ENCODE results near the gene SMG9. TPM values are rescaled to one million over a fixed set of nuclear protein-coding genes. Genes with fewer than 3 reads are reported as not detected.

Gene SMG9
- total and polyA plus RNA-seq, 2 of the 4 experiments (the other 2 are of a cell fraction) = 4.8 to 24.3 TPM

- Histone ChIP-seq H2BK5ac (ENCODE audit: low read depth, low read length, poor library complexity, severe bottlenecking) (no peak overlapping the region), H3K27me3 (ENCODE audit: control insufficient read depth, insufficient read depth, low read length) (peaks cover 2% of the 10 kb centered on the region), H4K8ac (ENCODE audit: low read depth in 2 of 2, low read length in 2 of 2) (no peak overlapping the region), H4K5ac (ENCODE audit: low read depth, low read length) (no peak overlapping the region), H3K4me1 (ENCODE audit: control insufficient read depth, insufficient read depth, low read length) (no peaks in the 10 kb centered on the region), H3K27ac (ENCODE audit: insufficient read depth, low read length) (no peak overlapping the region), H3K4ac (ENCODE audit: low read depth, low read length) (no peak overlapping the region), H2AFZ (replicated peaks; ENCODE audit: low read length, poor library complexity) (no peak overlapping the region), H2BK15ac (ENCODE audit: low read depth, low read length) (no peak overlapping the region), H4K91ac (ENCODE audit: insufficient read depth, low read depth, low read length) (no peak overlapping the region), H3K9ac (ENCODE audit: low read depth, low read length) (no peak overlapping the region), H3K18ac (ENCODE audit: low read depth, low read length) (no peak overlapping the region), H3K14ac (replicated peaks; ENCODE audit: low read depth, low read length) (no peak overlapping the region), H3K9me3 (ENCODE audit: control insufficient read depth, insufficient read depth, low read length) (peaks cover 30% of the 10 kb centered on the region), H2BK20ac (ENCODE audit: low read depth, low read length) (no peak overlapping the region), H3K56ac (ENCODE audit: extremely low read depth, insufficient read depth, low read length) (no peak overlapping the region), H3K36me3 (ENCODE audit: control insufficient read depth, insufficient read depth, low read length) (no peaks in the 10 kb centered on the region), H3K9me1 (ENCODE audit: insufficient read depth, low read length) (no peaks in the 10 kb centered on the region), H2BK120ac (ENCODE audit: low read depth, low read length) (no peak overlapping the region), H4K20me1 (ENCODE audit: insufficient read depth, low read length) (no peaks in the 10 kb centered on the region), H2AK9ac (replicated peaks; ENCODE audit: low read depth, low read length, poor library complexity) (no peak overlapping the region), H3K4me3 (ENCODE audit: insufficient read depth, low read depth, low read length) (no peak overlapping the region), H3K23ac (ENCODE audit: low read depth, low read length) (no peak overlapping the region), H2AK5ac (ENCODE audit: low read depth, low read length) (no peak overlapping the region), H3K4me2 (ENCODE audit: low read depth, low read length) (no peak overlapping the region), H3K79me1 (ENCODE audit: low read depth in 1 of 2, low read length in 2 of 2) (no peaks in the 10 kb centered on the region)
- ATAC-seq (ENCODE audit: low read depth) (no peak), DNase-seq (no peak)
- dilution Hi-C loops (cut with HindIII; ENCODE audit: low sequenced_read_pairs, unreplicated experiment) (no loop called here), in situ Hi-C loops (cut with MboI; ENCODE audit: low sequenced_read_pairs) (no loop called here), intact Hi-C loops (cut with micrococcal nuclease) (no loop called here)
- ChIA-PET CTCF (no interaction called here), POLR2A (ENCODE audit: unreplicated experiment) (no interaction called here)
- no TSS peak for BruUV-seq (replicated peaks)
- TF ChIP-seq MAFK (IDR thresholded peaks at IDR 0.05; ENCODE audit: low read depth, low read length) = no peak
- no peak for TF ChIP-seq BHLHE40 (IDR thresholded peaks at IDR 0.05; ENCODE audit: low read depth, low read length)
- TF ChIP-seq USF2 (IDR thresholded peaks at IDR 0.05; ENCODE audit: low read depth, low read length) = no peak
- TF ChIP-seq MAZ (IDR thresholded peaks at IDR 0.05; ENCODE audit: borderline replicate concordance, low read depth, low read length) = no peak
- no peak for TF ChIP-seq MXI1 (IDR thresholded peaks at IDR 0.05; ENCODE audit: borderline replicate concordance, low read depth, low read length)
- no peak for TF ChIP-seq NFE2L2 (IDR thresholded peaks at IDR 0.05; ENCODE audit: low read depth, low read length)
- TF ChIP-seq RAD21 (IDR thresholded peaks at IDR 0.05; ENCODE audit: low read length) = no peak
- TF ChIP-seq POLR2A (IDR thresholded peaks at IDR 0.05; ENCODE audit: low read depth, low read length) = no peak
- no peak for TF ChIP-seq CTCF (conservative IDR thresholded peaks at IDR 0.05; ENCODE audit: low read depth, low read length)
- no CpG with 5 or more reads among the region's 4 CpGs for WGBS, 2 experiments (ENCODE audit: extremely low coverage in 2 of 2, insufficient read length in 1 of 2)
Observed at GRCh38 chr19:43692877-43693276, 61.9 kb downstream of the SMG9 start.
